ENCODE measurements around the gene EXOC3L2.

Gene EXOC3L2

GRCh38 chr19:45267296-45267695 is 22.1 kb upstream of the EXOC3L2 start:
- H3K27ac ChIP-seq = no peak overlapping the region
- TF ChIP-seq CTCF (IDR thresholded peaks at IDR 0.05) = no peak
- TF ChIP-seq ZFX (IDR thresholded peaks at IDR 0.05; ENCODE audit: borderline replicate concordance) = no peak

GRCh38 chr19:45265375-45265774 is 20.2 kb upstream of the EXOC3L2 start:
- H3K27ac ChIP-seq = no peak overlapping the region
- TF ChIP-seq ZFX (IDR thresholded peaks at IDR 0.05; ENCODE audit: borderline replicate concordance) (no peak), CTCF (IDR thresholded peaks at IDR 0.05) (no peak)

GRCh38 chr19:45264781-45265317 is 19.6 kb upstream of the EXOC3L2 start:
- TF ChIP-seq CTCF (IDR thresholded peaks at IDR 0.05) = no peak
- TF ChIP-seq ZFX (IDR thresholded peaks at IDR 0.05; ENCODE audit: borderline replicate concordance) = no peak
- H3K27ac ChIP-seq = no peak overlapping the region

- H3K27ac ChIP-seq = no peak overlapping the region
- TF ChIP-seq CTCF (IDR thresholded peaks at IDR 0.05) = no peak
- no peak for TF ChIP-seq ZFX (IDR thresholded peaks at IDR 0.05; ENCODE audit: borderline replicate concordance)
These were observed 17.8 kb upstream of the EXOC3L2 start for GRCh38 chr19:45263013-45263412.

GRCh38 chr19:45262570-45262969 is 17.4 kb upstream of the EXOC3L2 start:
- TF ChIP-seq CTCF (IDR thresholded peaks at IDR 0.05) (no peak), ZFX (IDR thresholded peaks at IDR 0.05; ENCODE audit: borderline replicate concordance) (no peak)
- H3K27ac ChIP-seq = no peak overlapping the region

- no peak overlapping the region for H3K27ac ChIP-seq
These were observed 13.7 kb upstream of the EXOC3L2 start for GRCh38 chr19:45258862-45259261.

GRCh38 chr19:45256836-45257235 is 11.6 kb upstream of the EXOC3L2 start:
- no peak overlapping the region for H3K27ac ChIP-seq
- no peak for TF ChIP-seq ZFX (IDR thresholded peaks at IDR 0.05; ENCODE audit: borderline replicate concordance)
- no peak for TF ChIP-seq CTCF (IDR thresholded peaks at IDR 0.05)

More at GRCh38 chr19:45258862-45259261, 13.7 kb upstream of the EXOC3L2 start:
- TF ChIP-seq CTCF (IDR thresholded peaks at IDR 0.05) = no peak
- TF ChIP-seq ZFX (IDR thresholded peaks at IDR 0.05; ENCODE audit: borderline replicate concordance) = no peak

All from 22Rv1 (cell line).